Activated T-cell treated with anti-CD3 and anti-CD28 coated beads, Interleukin-2, amount 50 U/mL, for 72 hours (primary cell): ENCODE measurements around the gene CNTNAP2. TPM values are rescaled to one million over a fixed set of nuclear protein-coding genes. Genes with fewer than 3 reads are reported as not detected.

Experiments
- ATAC-seq, 2 donors: fragments of 150-1000 bp; cut with Tn5 transposase; replicated peaks in 1 of 2; 2 replicates each; pipeline ENCODE4 v1.10.0; 2021; ENCODE audit warnings: moderate library complexity in 2 of 2, mild to moderate bottlenecking in 1 of 2
- DNase-seq, 2 donors: peaks; one replicate each; pipeline ENCODE4 v3.0.0; 2021 to 2022; ENCODE audit warnings: mixed read lengths in 1 of 2
- H3K27ac Mint-ChIP-seq: one replicate; pipeline ENCODE4 v1.8.0; 2022; ENCODE audit warnings: mild to moderate bottlenecking, moderate library complexity, mixed read lengths
- H3K27me3 Mint-ChIP-seq: one replicate; pipeline ENCODE4 v1.8.0; 2022; ENCODE audit warnings: low read depth, mixed read lengths
- H3K36me3 Mint-ChIP-seq, 2 donors: one replicate each; pipeline ENCODE4 v1.8.0; 2022; ENCODE audit warnings: mixed read lengths in 2 of 2, mild to moderate bottlenecking in 1 of 2; ENCODE audit not compliant: insufficient read depth in 2 of 2
- H3K4me1 Mint-ChIP-seq: one replicate; pipeline ENCODE4 v1.8.0; 2022; ENCODE audit warnings: low read depth, mixed read lengths
- H3K4me3 Mint-ChIP-seq, 2 donors: one replicate each; pipeline ENCODE4 v1.8.0; 2022; ENCODE audit warnings: mild to moderate bottlenecking in 2 of 2, mixed read lengths in 2 of 2, moderate library complexity in 2 of 2
- H3K9me3 Mint-ChIP-seq, 2 donors: one replicate each; pipeline ENCODE4 v1.8.0; 2022; ENCODE audit warnings: mixed read lengths in 2 of 2
- total RNA-seq, 2 donors: library from RNA; stranded (reverse); gene quantifications; one replicate each; pipeline ENCODE4 v1.2.3, GENCODE V29; 2022

CNTNAP2 gene
- total RNA-seq, 2 donors from 2014 or later, result not detected

GRCh38 chr7:148210804-148211325 is 2094.3 kb downstream of the CNTNAP2 start:
- H3K36me3 Mint-ChIP-seq, result no peaks in the 10 kb centered on the region
- H3K4me1 Mint-ChIP-seq, result no peaks in the 10 kb centered on the region
- H3K27me3 Mint-ChIP-seq, result peaks cover 18% of the 10 kb centered on the region
- DNase-seq, result no peak
- no peak overlapping the region for H3K4me3 Mint-ChIP-seq
- peaks cover 0 to 3% of the 10 kb centered on the region in 2 donors for H3K9me3 Mint-ChIP-seq
- no peak overlapping the region for H3K27ac Mint-ChIP-seq
- no peak for ATAC-seq

GRCh38 chr7:148211740-148212151 is 2095.1 kb downstream of the CNTNAP2 start:
- ATAC-seq (no peak), DNase-seq (no peak)
- H3K27me3 Mint-ChIP-seq, result peaks cover 17% of the 10 kb centered on the region
- H3K4me3 Mint-ChIP-seq, result no peak overlapping the region
- peaks cover 0 to 3% of the 10 kb centered on the region in 2 donors for H3K9me3 Mint-ChIP-seq
- no peaks in the 10 kb centered on the region for H3K4me1 Mint-ChIP-seq
- H3K27ac Mint-ChIP-seq, result no peak overlapping the region
- no peaks in the 10 kb centered on the region for H3K36me3 Mint-ChIP-seq

- no peaks in the 10 kb centered on the region for H3K4me1 Mint-ChIP-seq
- no peak overlapping the region for H3K27ac Mint-ChIP-seq
- no peaks in the 10 kb centered on the region for H3K36me3 Mint-ChIP-seq
- H3K27me3 Mint-ChIP-seq, result peaks cover 13% of the 10 kb centered on the region
- peaks cover 0 to 3% of the 10 kb centered on the region in 2 donors for H3K9me3 Mint-ChIP-seq
- DNase-seq, result no peak
- H3K4me3 Mint-ChIP-seq, result no peak overlapping the region
- ATAC-seq, result no peak
Measured at GRCh38 chr7:148212731-148213130, 2096.1 kb downstream of the CNTNAP2 start.

GRCh38 chr7:148214101-148214500 is 2097.5 kb downstream of the CNTNAP2 start:
- Mint-ChIP-seq H3K27me3 (peaks cover 12% of the 10 kb centered on the region), H3K9me3 (peaks cover 0 to 3% of the 10 kb centered on the region in 2 donors)

GRCh38 chr7:148218603-148219002 is 2102.0 kb downstream of the CNTNAP2 start:
- no peaks in the 10 kb centered on the region for H3K36me3 Mint-ChIP-seq
- DNase-seq (no peak), ATAC-seq (no peak)
- H3K9me3 Mint-ChIP-seq, result peaks cover 0 to 3% of the 10 kb centered on the region in 2 donors
- no peak overlapping the region for H3K4me3 Mint-ChIP-seq
- H3K4me1 Mint-ChIP-seq, result no peaks in the 10 kb centered on the region
- H3K27me3 Mint-ChIP-seq, result peaks cover 13% of the 10 kb centered on the region
- H3K27ac Mint-ChIP-seq, result no peak overlapping the region

More at GRCh38 chr7:148214101-148214500, 2097.5 kb downstream of the CNTNAP2 start:
- Mint-ChIP-seq H3K27ac (no peak overlapping the region), H3K36me3 (no peaks in the 10 kb centered on the region), H3K4me1 (no peaks in the 10 kb centered on the region), H3K4me3 (no peak overlapping the region)
- DNase-seq, result no peak
- no peak for ATAC-seq

GRCh38 chr7:148222721-148223120 is 2106.1 kb downstream of the CNTNAP2 start:
- Mint-ChIP-seq H3K36me3 (peaks cover 0 to 3% of the 10 kb centered on the region in 2 donors), H3K27ac (no peak overlapping the region), H3K27me3 (peaks cover 7% of the 10 kb centered on the region), H3K4me3 (no peak overlapping the region), H3K9me3 (peaks cover 5 to 6% of the 10 kb centered on the region in 2 donors), H3K4me1 (no peaks in the 10 kb centered on the region)
- DNase-seq (no peak), ATAC-seq (no peak)

GRCh38 chr7:148223160-148223559 is 2106.6 kb downstream of the CNTNAP2 start:
- DNase-seq, result no peak
- H3K27me3 Mint-ChIP-seq, result peaks cover 7% of the 10 kb centered on the region
- peaks cover 5 to 6% of the 10 kb centered on the region in 2 donors for H3K9me3 Mint-ChIP-seq
- no peaks in the 10 kb centered on the region for H3K4me1 Mint-ChIP-seq
- H3K36me3 Mint-ChIP-seq, result peaks cover 0 to 3% of the 10 kb centered on the region in 2 donors
- no peak overlapping the region for H3K4me3 Mint-ChIP-seq
- ATAC-seq, result no peak
- no peak overlapping the region for H3K27ac Mint-ChIP-seq

GRCh38 chr7:148223738-148224137 is 2107.1 kb downstream of the CNTNAP2 start:
- peaks cover 7% of the 10 kb centered on the region for H3K27me3 Mint-ChIP-seq
- H3K27ac Mint-ChIP-seq, result no peak overlapping the region
- peaks cover 0 to 3% of the 10 kb centered on the region in 2 donors for H3K36me3 Mint-ChIP-seq
- peaks cover 5 to 6% of the 10 kb centered on the region in 2 donors for H3K9me3 Mint-ChIP-seq
- no peak overlapping the region for H3K4me3 Mint-ChIP-seq
- no peaks in the 10 kb centered on the region for H3K4me1 Mint-ChIP-seq
- ATAC-seq, result no peak
- no peak for DNase-seq

- no peak overlapping the region for H3K4me3 Mint-ChIP-seq
- DNase-seq (no peak), ATAC-seq (no peak)
- no peaks in the 10 kb centered on the region for H3K36me3 Mint-ChIP-seq
- no peaks in the 10 kb centered on the region for H3K4me1 Mint-ChIP-seq
- no peak overlapping the region for H3K27ac Mint-ChIP-seq
- H3K27me3 Mint-ChIP-seq, result no peaks in the 10 kb centered on the region
- H3K9me3 Mint-ChIP-seq, result peaks cover 0 to 3% of the 10 kb centered on the region in 2 donors
Measured at GRCh38 chr7:148230296-148230695, 2113.7 kb downstream of the CNTNAP2 start.

GRCh38 chr7:148230883-148231282 is 2114.3 kb downstream of the CNTNAP2 start:
- Mint-ChIP-seq H3K9me3 (peaks cover 0 to 1% of the 10 kb centered on the region in 2 donors), H3K27ac (no peak overlapping the region), H3K4me3 (no peak overlapping the region), H3K36me3 (no peaks in the 10 kb centered on the region), H3K27me3 (no peaks in the 10 kb centered on the region), H3K4me1 (no peaks in the 10 kb centered on the region)
- DNase-seq, result no peak
- ATAC-seq, result no peak

- H3K4me1 Mint-ChIP-seq, result no peaks in the 10 kb centered on the region
- H3K36me3 Mint-ChIP-seq, result no peaks in the 10 kb centered on the region
- H3K4me3 Mint-ChIP-seq, result no peak overlapping the region
- DNase-seq (no peak), ATAC-seq (no peak)
- no peak overlapping the region for H3K27ac Mint-ChIP-seq
- H3K9me3 Mint-ChIP-seq, result peaks cover 0 to 1% of the 10 kb centered on the region in 2 donors
- no peaks in the 10 kb centered on the region for H3K27me3 Mint-ChIP-seq
Measured at GRCh38 chr7:148232784-148233183, 2116.2 kb downstream of the CNTNAP2 start.

- ATAC-seq (no peak), DNase-seq (no peak)
- Mint-ChIP-seq H3K9me3 (peaks cover 0 to 1% of the 10 kb centered on the region in 2 donors), H3K36me3 (no peaks in the 10 kb centered on the region), H3K4me3 (no peak overlapping the region), H3K27me3 (no peaks in the 10 kb centered on the region), H3K27ac (no peak overlapping the region), H3K4me1 (no peaks in the 10 kb centered on the region)
Measured at GRCh38 chr7:148234715-148235114, 2118.1 kb downstream of the CNTNAP2 start.

- Mint-ChIP-seq H3K36me3 (no peaks in the 10 kb centered on the region), H3K4me1 (no peaks in the 10 kb centered on the region), H3K9me3 (no peaks in the 10 kb centered on the region), H3K27ac (no peak overlapping the region), H3K27me3 (peaks cover 36% of the 10 kb centered on the region), H3K4me3 (no peak overlapping the region)
- no peak for DNase-seq
- ATAC-seq, result no peak
Measured at GRCh38 chr7:148238761-148239325, 2122.2 kb downstream of the CNTNAP2 start.
